Cardiac muscle cell (in vitro differentiated cells and primary cell): ENCODE data around the gene HASPIN. TPM values are rescaled to one million over a fixed set of nuclear protein-coding genes. Genes with fewer than 3 reads are reported as not detected.

Experiments
- DNase-seq, 2 donors: peaks; one replicate each; pipeline versions ENCODE4 v3.0.0 to v3.0.0-alpha.2; 2010 to 2017; ENCODE audit warnings: low read depth in 1 of 2, low spot score in 1 of 2
- H3K27ac ChIP-seq: fragments of 200-600 bp; sonication (generic); 2 replicates; pipeline ENCODE4 v1.5.1; 2016
- H3K27me3 ChIP-seq: fragments of 200-600 bp; sonication (generic); 2 replicates; pipeline ENCODE4 v1.6.0; 2016; ENCODE audit warnings: control low read depth
- H3K36me3 ChIP-seq: fragments of 200-600 bp; sonication (generic); 2 replicates; pipeline ENCODE4 v1.5.1; 2016; ENCODE audit warnings: control low read depth
- H3K4me1 ChIP-seq: fragments of 200-600 bp; sonication (generic); 2 replicates; pipeline ENCODE4 v1.8.1; 2017; ENCODE audit warnings: low read depth, mild to moderate bottlenecking, mixed run types
- H3K4me3 ChIP-seq: fragments of 200-600 bp; sonication (generic); 2 replicates; pipeline ENCODE4 v1.5.1; 2016; ENCODE audit warnings: mild to moderate bottlenecking
- H3K9me3 ChIP-seq: fragments of 200-600 bp; sonication (generic); 2 replicates; pipeline ENCODE4 v1.5.1; 2017; ENCODE audit warnings: low read depth, mild to moderate bottlenecking, control low read depth
- polyA plus RNA-seq: library from polyadenylated mRNA; unstranded; fragments of >200 nt; fragmentation: Nextera tagmentation; extraction: Ambion mirVana; gene quantifications from 2 replicates; pipeline ENCODE4 v1.2.1, GENCODE V29; 2016
- total RNA-seq: library from RNA; depleted of rRNA; stranded (reverse); fragments of >200 nt; gene quantifications from 2 replicates; pipeline ENCODE4 v1.2.3, GENCODE V29; 2016
- TF ChIP-seq, protein P1 (sequence below): IDR thresholded peaks from 2 replicates; pipeline ENCODE4 v1.5.1; 2012; ENCODE audit warnings: low read depth, mild to moderate bottlenecking, low read length

Gene HASPIN
- total and polyA plus RNA-seq, 2 experiments from 2014 or later = 0.87 to 10.8 TPM

GRCh38 chr17:3681057-3681456, 42.6 kb upstream of the HASPIN start:
- no peaks in the 10 kb centered on the region for H3K4me1 ChIP-seq
- H3K9me3 ChIP-seq = no peaks in the 10 kb centered on the region
- TF ChIP-seq, protein P1, sequence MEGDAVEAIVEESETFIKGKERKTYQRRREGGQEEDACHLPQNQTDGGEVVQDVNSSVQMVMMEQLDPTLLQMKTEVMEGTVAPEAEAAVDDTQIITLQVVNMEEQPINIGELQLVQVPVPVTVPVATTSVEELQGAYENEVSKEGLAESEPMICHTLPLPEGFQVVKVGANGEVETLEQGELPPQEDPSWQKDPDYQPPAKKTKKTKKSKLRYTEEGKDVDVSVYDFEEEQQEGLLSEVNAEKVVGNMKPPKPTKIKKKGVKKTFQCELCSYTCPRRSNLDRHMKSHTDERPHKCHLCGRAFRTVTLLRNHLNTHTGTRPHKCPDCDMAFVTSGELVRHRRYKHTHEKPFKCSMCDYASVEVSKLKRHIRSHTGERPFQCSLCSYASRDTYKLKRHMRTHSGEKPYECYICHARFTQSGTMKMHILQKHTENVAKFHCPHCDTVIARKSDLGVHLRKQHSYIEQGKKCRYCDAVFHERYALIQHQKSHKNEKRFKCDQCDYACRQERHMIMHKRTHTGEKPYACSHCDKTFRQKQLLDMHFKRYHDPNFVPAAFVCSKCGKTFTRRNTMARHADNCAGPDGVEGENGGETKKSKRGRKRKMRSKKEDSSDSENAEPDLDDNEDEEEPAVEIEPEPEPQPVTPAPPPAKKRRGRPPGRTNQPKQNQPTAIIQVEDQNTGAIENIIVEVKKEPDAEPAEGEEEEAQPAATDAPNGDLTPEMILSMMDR = no peak
- H3K36me3 ChIP-seq = no peaks in the 10 kb centered on the region
- H3K27ac ChIP-seq = no peak overlapping the region
- DNase-seq = no peak
- H3K27me3 ChIP-seq = no peaks in the 10 kb centered on the region
- no peak overlapping the region for H3K4me3 ChIP-seq

GRCh38 chr17:3681565-3681964, 42.1 kb upstream of the HASPIN start:
- TF ChIP-seq, protein P1 = no peak
- Histone ChIP-seq H3K27ac (no peak overlapping the region), H3K9me3 (no peaks in the 10 kb centered on the region), H3K36me3 (no peaks in the 10 kb centered on the region), H3K4me3 (no peak overlapping the region), H3K27me3 (no peaks in the 10 kb centered on the region), H3K4me1 (no peaks in the 10 kb centered on the region)
- DNase-seq = no peak

GRCh38 chr17:3682033-3682432, 41.7 kb upstream of the HASPIN start:
- no peaks in the 10 kb centered on the region for H3K36me3 ChIP-seq
- TF ChIP-seq, protein P1 = no peak
- H3K27me3 ChIP-seq = no peaks in the 10 kb centered on the region
- no peak overlapping the region for H3K27ac ChIP-seq
- H3K4me3 ChIP-seq = no peak overlapping the region
- DNase-seq = no peak
- H3K4me1 ChIP-seq = no peaks in the 10 kb centered on the region
- H3K9me3 ChIP-seq = no peaks in the 10 kb centered on the region

DNA sequence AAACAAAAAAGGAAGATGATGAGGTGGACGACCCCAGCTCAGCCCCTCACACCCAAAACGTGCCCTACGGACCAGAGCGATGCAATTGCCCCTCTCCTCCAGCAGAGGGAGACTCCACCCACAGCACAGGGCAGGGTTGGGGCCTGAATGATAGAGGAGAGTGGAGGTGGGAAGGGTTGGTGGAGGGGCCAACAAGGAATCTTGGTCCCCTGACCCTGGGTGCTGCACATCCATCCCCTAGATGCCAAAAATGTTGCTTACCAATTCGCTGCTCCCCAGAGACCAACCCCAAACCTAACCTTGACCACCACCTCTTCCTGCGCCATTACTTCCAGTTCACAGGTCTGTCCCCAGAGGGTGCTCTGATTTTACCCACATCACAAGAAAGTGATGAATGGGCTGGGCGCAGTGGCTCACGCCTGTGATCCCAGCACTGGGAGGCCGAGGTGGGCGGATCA, 40.6 kb upstream of the HASPIN start:
- H3K27ac ChIP-seq = no peak overlapping the region
- no peaks in the 10 kb centered on the region for H3K9me3 ChIP-seq
- H3K27me3 ChIP-seq = no peaks in the 10 kb centered on the region
- H3K4me1 ChIP-seq = no peaks in the 10 kb centered on the region
- TF ChIP-seq, protein P1 = peak; percentile 97
- H3K36me3 ChIP-seq = no peaks in the 10 kb centered on the region
- no peak overlapping the region for H3K4me3 ChIP-seq
- peak; percentile 37 to 39 for DNase-seq

- Histone ChIP-seq H3K9me3 (no peaks in the 10 kb centered on the region), H3K27me3 (no peaks in the 10 kb centered on the region), H3K4me3 (no peak overlapping the region), H3K36me3 (no peaks in the 10 kb centered on the region), H3K4me1 (no peaks in the 10 kb centered on the region), H3K27ac (no peak overlapping the region)
- DNase-seq = no peak
- TF ChIP-seq, protein P1 = no peak
Observed at GRCh38 chr17:3685174-3685573, 38.5 kb upstream of the HASPIN start.
